Stimulated activated CD8-positive, alpha-beta memory T cell treated with anti-CD3 and anti-CD28 coated beads, Interleukin-12 subunit alpha, Interleukin-12 subunit beta, amount 100 ng/mL, for 4 hours (primary cell): ENCODE results near the gene TKT.

Experiments
- DNase-seq: peaks from one replicate; pipeline ENCODE4 v3.0.0-alpha.2; 2020; ENCODE audit warnings: low read depth

Gene TKT

GRCh38 chr3:53180305-53181023, 75.4 kb downstream of the TKT start:
- no peak for DNase-seq

- no peak for DNase-seq
Measured at GRCh38 chr3:53179580-53179979, 76.2 kb downstream of the TKT start.

GRCh38 chr3:53178246-53178645, 77.6 kb downstream of the TKT start:
- no peak for DNase-seq

GRCh38 chr3:53175613-53176540, 79.9 kb downstream of the TKT start:
- DNase-seq: no peak
